H1 (cell line): ENCODE measurements around the gene MFAP4. TPM values are rescaled to one million over a fixed set of nuclear protein-coding genes. Genes with fewer than 3 reads are reported as not detected.
A peak's percentile ranks its signal among the peaks of the same experiment; 100 is the strongest.

Source experiments
- CTCF ChIA-PET: fragments of 300-600 bp; sonication (Branson Sonifier 250); formaldehyde crosslinking; loops from one replicate; lab custom pipeline; 2021; ENCODE audit not compliant: partially characterized antibody; lab: Charles Lee
- POLR2A ChIA-PET: fragments of 300-600 bp; sonication (Branson Sonifier 250); formaldehyde crosslinking; loops from one replicate; lab custom pipeline; 2021; ENCODE audit warnings: inconsistent platforms; ENCODE audit not compliant: partially characterized antibody; lab: Charles Lee
- DNase-seq, 2 experiments: peaks; one replicate each; pipeline versions ENCODE4 v3.0.0 to v3.0.0-alpha.2; 2010 to 2022; ENCODE audit warnings: low spot score in 2 of 2, low read depth in 1 of 2, mixed read lengths in 1 of 2
- FAIRE-seq: peaks from 2 replicates; lab custom pipeline; 2011; peaks lifted over from hg19 to GRCh38; lab: Jason Lieb, UNC
- H2AFZ ChIP-seq: 2 replicates; pipeline ENCODE4 v1.8.1; 2012; ENCODE audit warnings: low read length, inconsistent platforms
- H2AK5ac ChIP-seq: 2 replicates; pipeline ENCODE4 v1.6.1; 2013; ENCODE audit warnings: low read depth, low read length
- H2BK120ac ChIP-seq: replicated peaks from 2 replicates; pipeline ENCODE3; 2013; ENCODE audit warnings: low read depth, low read length, inconsistent platforms
- H2BK12ac ChIP-seq: 2 replicates; pipeline ENCODE4 v1.6.1; 2013; ENCODE audit warnings: low read depth, low read length
- H2BK15ac ChIP-seq: 2 replicates; pipeline ENCODE4 v1.6.1; 2013; ENCODE audit warnings: low read length
- H2BK20ac ChIP-seq: 2 replicates; pipeline ENCODE4 v1.6.1; 2013; ENCODE audit warnings: low read length
- H2BK5ac ChIP-seq: 2 replicates; pipeline ENCODE4 v1.6.1; 2013; ENCODE audit warnings: low read depth, low read length
- H3K14ac ChIP-seq: 2 replicates; pipeline ENCODE4 v1.6.1; 2013; ENCODE audit warnings: inconsistent platforms; ENCODE audit not compliant: insufficient read length
- H3K18ac ChIP-seq: 2 replicates; pipeline ENCODE4 v1.6.1; 2013; ENCODE audit warnings: low read length; ENCODE audit errors: extremely low read depth
- H3K23ac ChIP-seq: 2 replicates; pipeline ENCODE4 v1.6.1; 2013; ENCODE audit warnings: inconsistent platforms; ENCODE audit not compliant: insufficient read length
- H3K23me2 ChIP-seq: 2 replicates; pipeline ENCODE4 v1.6.1; 2013; ENCODE audit warnings: low read depth, low read length
- H3K27ac ChIP-seq: 2 replicates; pipeline ENCODE4 v1.6.1; 2011; ENCODE audit warnings: low read depth, low read length, inconsistent platforms
- H3K27me3 ChIP-seq, 4 experiments: replicated peaks in 1 of 4; 1 replicate in 1 of 4; 2 replicates in 3 of 4; pipeline versions ENCODE4 v1.6.1 to v1.8.1; 2011 to 2013; ENCODE audit warnings: low read length in 3 of 4, mild to moderate bottlenecking in 3 of 4, inconsistent platforms in 2 of 4, mixed read lengths in 2 of 4, moderate library complexity in 1 of 4; ENCODE audit not compliant: control insufficient read depth in 3 of 4, insufficient read depth in 3 of 4; ENCODE audit errors: extremely low read depth in 1 of 4
- H3K36me3 ChIP-seq, 4 experiments: 2 replicates each; pipeline versions ENCODE4 v1.6.1 to v1.8.1; 2011 to 2013; ENCODE audit warnings: mild to moderate bottlenecking in 4 of 4, low read length in 3 of 4, moderate library complexity in 2 of 4, control low read depth in 1 of 4, inconsistent platforms in 1 of 4; ENCODE audit not compliant: insufficient read depth in 4 of 4, control insufficient read depth in 2 of 4
- H3K4ac ChIP-seq: replicated peaks from 2 replicates; pipeline ENCODE3; 2013; ENCODE audit warnings: low read length, low read depth, mixed read lengths, inconsistent platforms; ENCODE audit not compliant: insufficient read length
- H3K4me1 ChIP-seq, 4 experiments: replicated peaks in 1 of 4; 1 replicate in 1 of 4; 2 replicates in 3 of 4; pipeline versions ENCODE4 v1.6.1 to v1.8.1; 2011 to 2013; ENCODE audit warnings: low read length in 3 of 4, inconsistent platforms in 2 of 4, mixed read lengths in 1 of 4; ENCODE audit not compliant: insufficient read depth in 4 of 4, control insufficient read depth in 3 of 4
- H3K4me2 ChIP-seq, 2 experiments: 2 replicates each; pipeline versions ENCODE4 v1.6.1 to v1.8.1; 2011 to 2013; ENCODE audit warnings: low read depth in 2 of 2, low read length in 2 of 2, control low read depth in 1 of 2, inconsistent platforms in 1 of 2, mild to moderate bottlenecking in 1 of 2; ENCODE audit not compliant: insufficient read depth in 1 of 2
- H3K4me3 ChIP-seq, 4 experiments: fragments of 200-600, 300-600 bp in 1 of 4; sonication (generic), shearing (Covaris generic), sonication (Bioruptor Twin) in 1 of 4; 2 replicates each; pipeline versions ENCODE4 v1.5.1 to v1.8.1; 2011 to 2016; ENCODE audit warnings: low read length in 4 of 4, low read depth in 3 of 4, control low read depth in 2 of 4, inconsistent platforms in 2 of 4, mild to moderate bottlenecking in 2 of 4, mixed read lengths in 1 of 4, moderate library complexity in 1 of 4; ENCODE audit not compliant: insufficient read depth in 2 of 4; ENCODE audit errors: extremely low read depth in 1 of 4
- H3K56ac ChIP-seq: replicated peaks from 2 replicates; pipeline ENCODE3; 2013; ENCODE audit warnings: low read depth, mild to moderate bottlenecking, mixed read lengths, low read length, inconsistent platforms; ENCODE audit not compliant: insufficient read length
- H3K79me1 ChIP-seq: 2 replicates; pipeline ENCODE4 v1.6.1; 2013; ENCODE audit warnings: low read depth, low read length, control low read depth
- H3K79me2 ChIP-seq, 2 experiments: 2 replicates each; pipeline versions ENCODE4 v1.6.1 to v1.8.1; 2012 to 2013; ENCODE audit warnings: low read length in 2 of 2, mild to moderate bottlenecking in 2 of 2, inconsistent platforms in 1 of 2; ENCODE audit not compliant: insufficient read depth in 2 of 2, control insufficient read depth in 1 of 2
- H3K9ac ChIP-seq, 4 experiments: replicated peaks in 1 of 4; 1 replicate in 1 of 4; 2 replicates in 3 of 4; pipeline versions ENCODE4 v1.6.1 to v1.8.1; 2011 to 2013; ENCODE audit warnings: low read depth in 3 of 4, low read length in 3 of 4, control low read depth in 2 of 4, mild to moderate bottlenecking in 2 of 4, moderate library complexity in 2 of 4, inconsistent platforms in 1 of 4; ENCODE audit errors: extremely low read depth in 1 of 4
- H3K9me3 ChIP-seq, 2 experiments: 2 replicates each; pipeline versions ENCODE4 v1.6.1 to v1.8.1; 2012 to 2013; ENCODE audit warnings: mild to moderate bottlenecking in 2 of 2, moderate library complexity in 2 of 2, control low read depth in 1 of 2, inconsistent platforms in 1 of 2, low read depth in 1 of 2, low read length in 1 of 2, mixed read lengths in 1 of 2; ENCODE audit not compliant: insufficient read depth in 2 of 2
- H4K20me1 ChIP-seq, 2 experiments: replicated peaks in 1 of 2; 2 replicates each; pipeline versions ENCODE3 to v1.8.1; 2011 to 2013; ENCODE audit warnings: inconsistent platforms in 2 of 2, low read length in 2 of 2, mild to moderate bottlenecking in 1 of 2; ENCODE audit not compliant: insufficient read depth in 2 of 2, control insufficient read depth in 1 of 2
- H4K5ac ChIP-seq: 2 replicates; pipeline ENCODE4 v1.6.1; 2013; ENCODE audit warnings: low read length, low read depth, mixed read lengths, inconsistent platforms; ENCODE audit not compliant: insufficient read length
- H4K8ac ChIP-seq: 2 replicates; pipeline ENCODE4 v1.8.0; 2013; ENCODE audit warnings: mild to moderate bottlenecking, moderate library complexity, low read length, inconsistent platforms; ENCODE audit not compliant: insufficient read depth; ENCODE audit errors: extremely low read depth
- H4K91ac ChIP-seq: replicated peaks from 2 replicates; pipeline ENCODE3; 2013; ENCODE audit warnings: low read length, mixed read lengths, inconsistent platforms; ENCODE audit not compliant: insufficient read length
- CHD2 ChIP-seq: IDR thresholded peaks from 2 replicates; pipeline ENCODE4 v1.6.1; 2012; ENCODE audit warnings: low read length, improper control_type of control experiment
- CTBP2 ChIP-seq: IDR thresholded peaks from 2 replicates; pipeline ENCODE4 v1.7.0; 2011; ENCODE audit warnings: borderline replicate concordance, mild to moderate bottlenecking, moderate library complexity, mixed read lengths, low read length; ENCODE audit not compliant: insufficient read depth, insufficient read length
- MAX ChIP-seq: IDR thresholded peaks from 2 replicates; pipeline ENCODE4 v1.6.1; 2012; ENCODE audit warnings: inconsistent platforms
- RBBP5 ChIP-seq: IDR thresholded peaks from 2 replicates; pipeline ENCODE4 v1.7.1; 2012; ENCODE audit warnings: low read depth, mild to moderate bottlenecking, inconsistent platforms, low read length, moderate library complexity, borderline replicate concordance
- RXRA ChIP-seq: IDR thresholded peaks from 2 replicates; pipeline ENCODE4 v1.6.1; 2011; ENCODE audit warnings: low read depth, mild to moderate bottlenecking, low read length, moderate library complexity; ENCODE audit not compliant: insufficient read depth
- TEAD4 ChIP-seq: IDR thresholded peaks from 2 replicates; pipeline ENCODE4 v1.6.1; 2012; ENCODE audit warnings: low read depth, low read length, inconsistent platforms, mixed read lengths
- WGBS, 2 experiments: shearing (Covaris generic) in 1 of 2; methylation state at CpG; one replicate each; pipeline versions ENCODE4 v1.1.6 to v1.1.7; 2013 to 2015; ENCODE audit warnings: low lambda C conversion rate in 2 of 2, mixed read lengths in 2 of 2, inconsistent platforms in 1 of 2, low coverage in 1 of 2, missing lambda C conversion rate in 1 of 2; ENCODE audit not compliant: insufficient replicate concordance in 2 of 2, insufficient coverage in 1 of 2, insufficient read length in 1 of 2; ENCODE audit errors: extremely low coverage in 1 of 2, missing lambda C conversion rate in 1 of 2; 5-methylcytosine and 5-hydroxymethylcytosine counted together
- polyA plus RNA-seq, 7 experiments: library from polyadenylated mRNA; depleted of rRNA in 3 of 7; stranded (reverse) in 5 of 7; unstranded in 2 of 7; fragments of >200 nt in 5 of 7; fragments of 200-250 nt in 2 of 7; gene quantifications; 1 replicate in 5 of 7; 2 replicates in 1 of 7; 4 replicates in 1 of 7; pipeline versions ENCODE4 v1.2.1 to v1.2.3, GENCODE V29; 2011 to 2013; ENCODE audit warnings: missing spikeins in 2 of 7, mixed read lengths in 2 of 7
- total RNA-seq: library from RNA; stranded (reverse); fragmentation: NEBNext Ultra II Directional; extraction: Animal tissue kit (Norgen Biotek cat#: 25700); gene quantifications from 2 replicates; pipeline ENCODE4 v1.2.1, GENCODE V29; 2021

Gene MFAP4
- total and polyA plus RNA-seq, 2 of the 8 experiments (the other 6 are each of a cell fraction or from before 2014, with no cell fraction given): 3.1 to 3.6 TPM

- H2BK15ac ChIP-seq: no peak overlapping the region
- no peak overlapping the region for H2BK20ac ChIP-seq
- no peak overlapping the region for H2BK120ac ChIP-seq
- H3K4me1 ChIP-seq: peaks cover 3 to 11% (median 4%) of the 10 kb centered on the region in 4 experiments
- H3K79me1 ChIP-seq: peaks cover 11% of the 10 kb centered on the region
- H2AFZ ChIP-seq: peak overlapping the region; percentile 30
- no peak overlapping the region for H3K23ac ChIP-seq
- FAIRE-seq (peak; percentile 76), DNase-seq (peak; percentile 94 to 97)
- peaks cover 0 to 30% of the 10 kb centered on the region in 2 experiments; a peak in 2 of 4 replicates for H3K79me2 ChIP-seq
- H3K56ac ChIP-seq: peak overlapping the region; percentile 70
- no peak overlapping the region for H3K14ac ChIP-seq
- H3K23me2 ChIP-seq: peaks cover 8% of the 10 kb centered on the region; the same call in 1 of the 2 replicates
- H3K4me3 ChIP-seq: peak overlapping the region; percentile 59 to 90 (median 82)
- H3K36me3 ChIP-seq: peaks cover 21 to 33% (median 25%) of the 10 kb centered on the region in 4 experiments
- peak overlapping the region; percentile 63 to 84 (median 73) for H3K9ac ChIP-seq
- H4K20me1 ChIP-seq: peaks cover 0 to 17% of the 10 kb centered on the region in 2 experiments
- H2BK12ac ChIP-seq: no peak overlapping the region; the same call in 1 of the 2 replicates
- H4K5ac ChIP-seq: peak overlapping the region; percentile 78
- peak overlapping the region; percentile 84 for H3K18ac ChIP-seq
- peak overlapping the region; percentile 79 for H3K27ac ChIP-seq
- H2AK5ac ChIP-seq: no peak overlapping the region
- H3K4me2 ChIP-seq: peak overlapping the region; percentile 72 to 95
- peak overlapping the region; percentile 98 for H4K8ac ChIP-seq
- H3K27me3 ChIP-seq: no peaks in the 10 kb centered on the region
- POLR2A ChIA-PET: interaction anchor here (0.6 to 3.8 kb wide), 17 partner anchors 9 to 392 kb away, joined by 3 to 32 read pairs (median 4); partner anchors contain the start of genes ALDH3A2, B9D1 and MFAP4
- H3K4ac ChIP-seq: no peak overlapping the region
- no peaks in the 10 kb centered on the region for H3K9me3 ChIP-seq
- WGBS, 2 experiments: 1% methylated on average over 67 of the region's 67 CpGs; no CpG with 5 or more reads in 1 of the 2 experiments
- CTCF ChIA-PET: interaction anchor here (0.6 to 2.6 kb wide), 13 partner anchors 13 to 384 kb away, joined by 3 to 20 read pairs (median 5); partner anchors contain the start of gene B9D1
- H2BK5ac ChIP-seq: peak overlapping the region; percentile 55; the same call in 1 of the 2 replicates
- peak overlapping the region; percentile 79 for H4K91ac ChIP-seq
- peak; percentile 61 for TF ChIP-seq MAX
- TF ChIP-seq RXRA: no peak
- TF ChIP-seq RBBP5: peak; percentile 99; the same call in 1 of the 2 replicates
- TF ChIP-seq CTBP2: no peak
- TF ChIP-seq CHD2: peak; percentile 70
- no peak for TF ChIP-seq TEAD4
Measured at GRCh38 chr17:19377602-19378415, 9.2 kb downstream of the MFAP4 start.
